Progenitor cell of endocrine pancreas (in vitro differentiated cells): ENCODE data around the gene SLC9A3. TPM values are rescaled to one million over a fixed set of nuclear protein-coding genes. Genes with fewer than 3 reads are reported as not detected.
"Not testable (repeated sequence)": the region's sequence is repeated elsewhere in the genome, so short reads cannot be mapped to it uniquely, and the experiment has no call there.

Source experiments
- DNase-seq: peaks from one replicate; pipeline ENCODE4 v3.0.0; 2021; ENCODE audit warnings: low spot score; ENCODE audit not compliant: unreplicated experiment
- H3K27ac Mint-ChIP-seq: 2 replicates; pipeline ENCODE4 v1.8.0; 2021; ENCODE audit warnings: mild to moderate bottlenecking, moderate library complexity, mixed read lengths
- H3K27me3 Mint-ChIP-seq: 2 replicates; pipeline ENCODE4 v1.8.0; 2021; ENCODE audit warnings: mixed read lengths
- H3K36me3 Mint-ChIP-seq: 2 replicates; pipeline ENCODE4 v1.8.0; 2022; ENCODE audit warnings: mixed read lengths; ENCODE audit not compliant: insufficient read depth
- H3K4me1 Mint-ChIP-seq: 2 replicates; pipeline ENCODE4 v1.8.0; 2021; ENCODE audit warnings: low read depth, mixed read lengths
- H3K4me3 Mint-ChIP-seq: 2 replicates; pipeline ENCODE4 v1.8.0; 2021; ENCODE audit warnings: low read depth, mild to moderate bottlenecking, moderate library complexity, mixed read lengths
- H3K9me3 Mint-ChIP-seq: 2 replicates; pipeline ENCODE4 v1.8.0; 2021; ENCODE audit warnings: low read depth, mixed read lengths
- total RNA-seq: library from RNA; stranded (reverse); gene quantifications from 2 replicates; pipeline ENCODE4 v1.2.1, GENCODE V29; 2021
- TF ChIP-seq, protein P1 (sequence below): fragments of 200-600 bp; sonication (generic); IDR thresholded peaks from one replicate; pipeline ENCODE4 v1.5.0; 2021; ENCODE audit warnings: antibody characterized with exemption, mild to moderate bottlenecking; ENCODE audit not compliant: unreplicated experiment

The SLC9A3 gene
- total RNA-seq, 1 donor from 2014 or later = 1.7 TPM

GRCh38 chr5:513216-514100, 10.8 kb downstream of the SLC9A3 start:
- TF ChIP-seq, protein P1, sequence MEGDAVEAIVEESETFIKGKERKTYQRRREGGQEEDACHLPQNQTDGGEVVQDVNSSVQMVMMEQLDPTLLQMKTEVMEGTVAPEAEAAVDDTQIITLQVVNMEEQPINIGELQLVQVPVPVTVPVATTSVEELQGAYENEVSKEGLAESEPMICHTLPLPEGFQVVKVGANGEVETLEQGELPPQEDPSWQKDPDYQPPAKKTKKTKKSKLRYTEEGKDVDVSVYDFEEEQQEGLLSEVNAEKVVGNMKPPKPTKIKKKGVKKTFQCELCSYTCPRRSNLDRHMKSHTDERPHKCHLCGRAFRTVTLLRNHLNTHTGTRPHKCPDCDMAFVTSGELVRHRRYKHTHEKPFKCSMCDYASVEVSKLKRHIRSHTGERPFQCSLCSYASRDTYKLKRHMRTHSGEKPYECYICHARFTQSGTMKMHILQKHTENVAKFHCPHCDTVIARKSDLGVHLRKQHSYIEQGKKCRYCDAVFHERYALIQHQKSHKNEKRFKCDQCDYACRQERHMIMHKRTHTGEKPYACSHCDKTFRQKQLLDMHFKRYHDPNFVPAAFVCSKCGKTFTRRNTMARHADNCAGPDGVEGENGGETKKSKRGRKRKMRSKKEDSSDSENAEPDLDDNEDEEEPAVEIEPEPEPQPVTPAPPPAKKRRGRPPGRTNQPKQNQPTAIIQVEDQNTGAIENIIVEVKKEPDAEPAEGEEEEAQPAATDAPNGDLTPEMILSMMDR = no peak
- Mint-ChIP-seq H3K36me3 (no peaks in the 10 kb centered on the region), H3K4me3 (no peak overlapping the region), H3K27ac (no peak overlapping the region), H3K27me3 (peaks cover 55% of the 10 kb centered on the region), H3K4me1 (no peaks in the 10 kb centered on the region), H3K9me3 (no peaks in the 10 kb centered on the region)
- DNase-seq = no peak

DNA sequence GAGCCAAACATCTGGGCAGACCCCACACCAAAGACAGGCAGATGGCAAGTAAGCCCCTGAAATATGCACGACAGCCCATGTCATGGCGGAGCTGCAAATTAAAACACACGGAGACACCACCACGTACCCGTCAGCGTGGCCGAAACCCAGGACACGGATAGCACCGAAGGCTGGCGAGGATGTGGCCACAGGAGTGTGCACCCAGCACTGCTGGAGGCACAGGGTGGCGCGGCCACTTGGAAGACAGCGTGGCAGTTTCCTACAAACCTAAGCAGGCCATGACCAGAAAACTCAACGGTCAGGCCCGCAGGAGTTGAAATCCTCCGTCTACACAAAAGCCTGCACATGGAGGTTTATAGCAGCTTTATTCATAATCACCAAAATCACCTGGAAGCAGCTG, 12.8 kb downstream of the SLC9A3 start:
- H3K4me1 Mint-ChIP-seq = no peaks in the 10 kb centered on the region
- TF ChIP-seq, protein P1 = no peak
- no peak overlapping the region for H3K4me3 Mint-ChIP-seq
- no peaks in the 10 kb centered on the region for H3K9me3 Mint-ChIP-seq
- no peak overlapping the region for H3K27ac Mint-ChIP-seq
- peaks cover 39% of the 10 kb centered on the region for H3K27me3 Mint-ChIP-seq
- H3K36me3 Mint-ChIP-seq = no peaks in the 10 kb centered on the region
- no peak for DNase-seq

- H3K36me3 Mint-ChIP-seq = no peaks in the 10 kb centered on the region
- H3K4me3 Mint-ChIP-seq = no peak overlapping the region
- no peaks in the 10 kb centered on the region for H3K9me3 Mint-ChIP-seq
- H3K4me1 Mint-ChIP-seq = no peaks in the 10 kb centered on the region
- no peak for DNase-seq
- TF ChIP-seq, protein P1 = no peak
- H3K27me3 Mint-ChIP-seq = peaks cover 36% of the 10 kb centered on the region
- no peak overlapping the region for H3K27ac Mint-ChIP-seq
Measured at GRCh38 chr5:510521-510920, 13.7 kb downstream of the SLC9A3 start.

GRCh38 chr5:509611-510185, 14.6 kb downstream of the SLC9A3 start:
- no peaks in the 10 kb centered on the region for H3K4me1 Mint-ChIP-seq
- no peaks in the 10 kb centered on the region for H3K9me3 Mint-ChIP-seq
- H3K36me3 Mint-ChIP-seq = no peaks in the 10 kb centered on the region
- no peak overlapping the region for H3K4me3 Mint-ChIP-seq
- TF ChIP-seq, protein P1 = no peak
- DNase-seq = no peak
- no peak overlapping the region for H3K27ac Mint-ChIP-seq
- H3K27me3 Mint-ChIP-seq = peaks cover 31% of the 10 kb centered on the region

- H3K27ac Mint-ChIP-seq, H3K36me3 Mint-ChIP-seq, H3K4me1 Mint-ChIP-seq, DNase-seq, H3K9me3 Mint-ChIP-seq, H3K4me3 Mint-ChIP-seq: not testable (repeated sequence)
- H3K27me3 Mint-ChIP-seq = peaks cover 25% of the 10 kb centered on the region
Measured at GRCh38 chr5:507986-508575, 16.2 kb downstream of the SLC9A3 start.
